Measurements from ENCODE around the gene FAM13A.
A peak's percentile ranks its signal among the peaks of the same experiment; 100 is the strongest.

FAM13A gene

DNA sequence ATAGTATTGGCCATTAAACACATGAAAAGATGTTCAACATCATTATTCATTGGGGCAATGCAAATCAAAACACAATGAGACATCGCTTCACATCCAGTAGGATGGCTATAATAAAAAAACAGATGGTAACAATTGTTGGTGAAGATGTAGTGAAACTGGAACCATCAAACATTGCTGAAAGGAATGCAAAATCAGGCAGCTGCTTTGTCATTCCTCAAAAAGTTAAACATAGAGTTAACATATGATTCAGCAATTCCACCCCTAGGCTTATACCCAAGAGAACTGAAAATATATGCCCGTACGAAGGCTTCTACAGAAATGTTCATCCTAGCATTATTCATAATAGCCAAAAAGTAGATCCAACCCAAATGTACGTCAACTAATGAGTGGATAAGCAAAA is 215.3 kb downstream of the FAM13A start:
- DNase-seq (ENCODE audit: low read depth): no peak

DNA sequence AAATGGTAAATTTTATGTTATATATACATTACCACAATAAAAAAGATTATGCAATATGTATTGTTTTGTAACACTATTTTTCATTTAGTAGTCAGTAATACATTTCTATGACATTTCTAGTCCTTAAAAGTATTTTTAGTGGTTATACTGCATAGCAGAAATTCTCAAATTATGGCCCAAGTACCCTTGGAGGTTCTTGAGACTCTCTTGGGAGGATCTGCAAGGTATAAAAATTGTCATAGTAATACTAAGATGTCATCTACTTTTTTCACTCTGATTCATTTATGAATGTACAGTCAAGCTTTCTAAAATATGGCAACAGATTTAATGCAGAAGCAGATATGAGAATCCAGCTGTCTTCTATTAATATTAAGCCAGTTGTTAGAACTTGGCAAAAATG is 220.8 kb downstream of the FAM13A start:
- no peak for DNase-seq (ENCODE audit: low read depth)

DNA sequence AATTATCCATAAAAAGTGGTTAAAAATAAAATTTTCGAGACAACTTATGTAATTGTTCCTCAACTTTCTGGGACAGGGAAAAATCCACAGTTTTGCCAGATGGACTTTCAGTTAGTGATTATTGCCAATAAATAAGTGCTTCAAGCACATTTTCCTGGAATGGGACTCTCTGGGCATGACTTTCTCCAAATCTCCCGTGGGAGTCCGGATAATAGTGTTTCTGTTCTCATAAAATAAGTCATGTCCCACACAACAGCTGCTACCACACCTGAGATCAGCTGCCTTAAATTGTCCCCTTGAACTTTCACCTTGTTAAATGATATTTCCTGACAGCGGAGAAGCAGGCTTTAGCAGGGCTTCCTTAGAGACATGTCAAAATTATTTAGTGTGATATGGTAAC is 226.0 kb downstream of the FAM13A start:
- DNase-seq (ENCODE audit: low read depth): no peak

DNA sequence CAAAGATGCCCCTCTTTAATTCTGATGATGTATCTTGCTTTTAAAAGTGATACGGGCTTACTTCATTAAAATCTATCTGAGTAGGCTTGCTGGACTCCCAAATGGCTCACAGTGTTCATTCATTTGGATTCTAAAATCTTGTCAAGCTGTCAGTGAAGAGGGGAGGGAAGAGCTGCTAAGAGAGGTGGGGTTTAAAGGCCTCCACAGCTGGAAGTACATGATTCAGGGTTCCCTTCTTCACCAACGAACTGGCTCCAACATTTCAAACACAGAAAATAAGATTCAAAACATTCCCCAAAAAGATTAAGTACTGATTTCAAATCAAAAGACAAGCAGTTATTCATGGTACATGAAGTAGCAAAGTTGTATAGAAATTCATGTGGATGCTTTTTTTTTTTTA is 226.4 kb downstream of the FAM13A start:
- DNase-seq (ENCODE audit: low read depth): no peak

DNA sequence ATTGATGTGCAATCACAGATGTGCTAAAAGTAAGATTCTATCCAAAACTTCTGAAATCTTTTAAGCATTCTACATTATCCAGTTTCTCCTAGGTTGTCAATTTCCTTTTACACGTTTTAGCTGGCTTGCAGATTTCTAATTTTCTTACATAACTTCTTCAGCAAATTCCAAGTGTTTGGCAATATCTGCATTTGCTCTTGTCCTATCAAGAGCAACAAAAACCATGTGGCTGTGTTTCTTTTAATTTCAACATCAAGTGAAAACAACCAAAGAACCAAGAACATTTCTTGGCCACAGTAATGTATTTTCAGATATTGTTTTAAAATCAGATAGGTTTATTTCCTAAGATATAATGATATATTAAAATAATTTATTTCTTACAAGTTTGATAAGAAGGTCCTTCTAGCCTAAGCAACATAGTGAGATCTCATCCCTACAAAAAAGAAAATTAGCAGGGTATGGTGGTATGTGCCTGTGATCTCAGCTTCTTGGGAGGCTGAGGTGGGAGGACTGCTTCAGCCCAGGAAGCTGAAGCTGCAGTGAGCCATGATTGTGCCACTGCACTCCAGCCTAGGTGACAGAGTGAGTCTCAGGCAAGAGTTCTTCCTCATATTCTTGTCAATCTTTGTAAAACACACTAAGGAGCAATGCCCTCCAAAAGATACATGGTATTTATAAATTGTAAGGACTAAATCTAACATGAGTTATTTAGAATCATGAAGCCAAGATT is 228.0 kb downstream of the FAM13A start:
- no peak for DNase-seq (ENCODE audit: low read depth)

DNA sequence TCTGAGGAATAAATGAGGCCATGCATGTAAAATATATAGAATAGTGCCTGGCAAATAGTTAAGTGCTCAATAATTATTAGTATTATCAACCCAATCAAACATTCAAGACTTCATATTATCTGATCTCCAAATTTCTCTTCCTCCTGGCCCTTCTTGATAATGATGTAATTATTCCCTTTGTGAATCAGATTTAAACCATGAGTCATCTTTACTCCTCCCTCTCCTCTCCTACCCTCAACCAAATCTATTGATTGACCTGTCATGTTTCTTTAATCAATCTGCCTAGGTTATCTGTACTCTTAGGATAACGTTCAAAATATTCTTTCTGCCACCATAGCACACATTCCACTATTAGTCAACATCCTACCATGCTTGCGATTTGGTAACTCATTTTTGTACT is 229.5 kb downstream of the FAM13A start:
- no peak for DNase-seq (ENCODE audit: low read depth)

DNA sequence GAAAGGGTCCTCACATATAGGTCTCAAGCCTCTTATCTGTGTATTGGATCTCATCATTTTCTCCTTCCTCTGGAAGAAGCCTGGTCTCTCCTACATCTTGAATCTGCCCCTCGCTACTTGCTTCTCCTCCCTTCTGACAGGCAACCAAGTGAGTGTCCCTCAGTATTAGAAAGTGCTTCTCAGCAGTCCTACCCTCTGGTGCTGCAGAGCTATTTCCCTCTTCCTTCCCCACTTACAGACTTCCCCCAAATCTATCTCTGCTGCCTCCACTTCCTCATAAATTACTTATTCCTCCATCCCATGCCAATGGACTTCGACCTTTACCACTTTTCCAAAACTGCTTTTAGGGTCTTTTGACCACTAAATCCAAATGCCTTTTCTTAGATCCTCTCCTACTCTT is 230.2 kb downstream of the FAM13A start:
- no peak for DNase-seq (ENCODE audit: low read depth)

DNA sequence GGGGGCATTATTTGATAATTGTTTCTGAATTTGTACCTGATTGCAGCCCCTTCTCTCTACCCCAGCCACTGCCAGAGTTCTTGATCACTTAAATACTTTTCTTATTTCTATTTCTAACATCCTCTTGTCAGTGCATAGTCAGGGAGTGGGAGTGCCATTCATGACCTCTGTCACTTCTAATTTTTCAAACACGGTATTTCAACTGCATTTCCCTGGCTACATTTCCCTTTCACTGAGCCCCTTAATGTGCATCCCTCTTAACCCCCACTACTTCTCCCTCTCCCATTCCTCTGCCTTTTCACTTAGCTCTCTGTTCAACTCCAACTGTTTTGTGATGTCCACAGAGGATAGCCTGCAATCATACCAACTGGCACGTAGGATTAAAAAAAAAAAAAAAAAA is 231.1 kb downstream of the FAM13A start:
- no peak for DNase-seq (ENCODE audit: low read depth)

DNA sequence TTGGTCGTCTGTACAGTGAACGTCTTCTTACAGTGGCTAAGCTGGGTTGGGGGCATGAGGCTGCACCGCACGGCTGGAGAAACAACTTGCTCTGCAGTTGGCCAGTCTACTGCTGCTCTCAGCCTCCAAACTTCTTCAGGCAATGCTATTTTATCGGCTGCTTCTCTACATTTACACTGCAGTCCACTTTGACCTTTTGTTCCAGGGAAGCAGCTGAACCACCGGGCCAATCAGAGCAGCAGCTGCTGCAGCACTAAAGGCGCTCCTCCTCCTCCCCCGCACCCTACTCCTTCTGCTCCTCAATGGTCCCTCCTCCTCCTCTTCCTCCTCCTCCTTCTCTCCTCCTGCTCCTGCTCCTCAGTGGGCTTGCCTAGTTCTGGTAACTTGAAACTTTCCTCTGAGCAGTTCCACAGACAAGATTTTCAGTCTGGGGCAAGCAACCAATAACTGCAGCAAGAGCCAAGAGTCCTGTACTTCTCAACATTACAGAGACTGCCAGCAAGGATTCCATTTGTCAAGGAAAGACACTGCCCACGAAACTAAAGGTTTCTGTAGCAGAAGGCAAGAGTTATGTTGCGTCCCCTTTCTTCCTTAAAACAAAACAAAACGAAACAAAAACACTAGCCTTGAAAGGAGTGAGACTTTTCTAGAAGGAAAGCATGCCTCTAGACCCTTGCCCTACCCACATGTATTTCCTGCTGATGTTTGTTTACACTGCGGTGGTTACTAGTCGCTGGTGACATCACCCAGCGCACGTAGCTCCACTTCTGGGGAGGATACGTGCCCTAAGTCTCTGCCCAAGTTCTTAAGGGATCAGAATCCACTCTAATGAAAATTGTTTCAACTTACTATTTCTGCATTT is 233.7 kb downstream of the FAM13A start:
- peak; percentile 19 for DNase-seq (ENCODE audit: low read depth)

DNA sequence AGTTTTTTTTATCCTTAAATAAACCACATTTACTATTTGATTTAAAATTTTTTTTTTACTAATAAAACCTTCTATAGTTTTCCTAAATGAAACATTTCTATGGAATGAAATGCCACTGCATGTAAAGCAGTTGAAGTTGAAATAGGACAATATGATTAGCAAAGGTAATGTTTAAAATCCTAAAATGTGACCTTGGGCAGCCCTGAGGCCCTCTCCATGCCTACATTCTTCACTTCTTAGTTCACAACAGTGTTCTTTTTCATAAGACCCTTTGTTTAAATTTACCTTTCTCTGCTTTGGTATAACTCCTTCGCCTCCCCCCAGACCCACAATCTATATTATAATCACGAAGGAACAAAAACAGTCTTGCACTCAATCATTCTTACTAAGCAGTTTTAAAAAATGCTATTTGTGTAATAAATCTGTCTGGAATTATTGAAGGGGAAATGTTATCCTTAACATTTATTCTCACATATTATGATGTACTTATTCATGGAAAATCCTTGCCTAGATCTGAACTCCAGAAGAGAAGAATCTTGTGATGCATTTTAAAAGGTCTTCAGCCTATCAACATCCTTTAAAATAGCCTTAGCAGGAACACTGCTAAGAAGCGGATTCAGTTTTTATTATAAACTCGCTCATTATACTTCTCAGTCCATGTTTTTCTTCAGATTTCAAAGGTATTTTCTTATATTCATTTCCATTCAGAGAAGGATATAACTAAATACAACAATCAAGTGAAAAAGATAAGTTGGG is 234.8 kb downstream of the FAM13A start:
- no peak for DNase-seq (ENCODE audit: low read depth)

DNA sequence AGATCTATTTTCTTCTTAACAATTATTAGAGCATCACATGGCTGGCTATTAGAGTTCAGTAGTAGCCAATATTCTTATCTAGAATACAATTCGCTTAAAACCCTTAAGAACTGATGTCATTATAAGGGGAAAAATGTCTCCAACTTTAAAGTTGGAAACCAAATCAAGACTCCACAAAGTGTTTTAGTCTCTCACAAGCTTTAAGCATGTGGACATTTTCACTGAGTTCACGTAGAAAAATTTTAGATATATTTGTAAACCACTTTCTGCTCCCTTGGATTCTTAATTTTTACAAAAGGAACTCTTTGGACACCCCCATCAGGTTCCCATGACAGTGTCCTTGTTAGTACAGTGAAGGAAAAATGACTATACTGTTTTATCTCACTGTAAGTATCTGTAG is 235.5 kb downstream of the FAM13A start:
- no peak for DNase-seq (ENCODE audit: low read depth)

DNA sequence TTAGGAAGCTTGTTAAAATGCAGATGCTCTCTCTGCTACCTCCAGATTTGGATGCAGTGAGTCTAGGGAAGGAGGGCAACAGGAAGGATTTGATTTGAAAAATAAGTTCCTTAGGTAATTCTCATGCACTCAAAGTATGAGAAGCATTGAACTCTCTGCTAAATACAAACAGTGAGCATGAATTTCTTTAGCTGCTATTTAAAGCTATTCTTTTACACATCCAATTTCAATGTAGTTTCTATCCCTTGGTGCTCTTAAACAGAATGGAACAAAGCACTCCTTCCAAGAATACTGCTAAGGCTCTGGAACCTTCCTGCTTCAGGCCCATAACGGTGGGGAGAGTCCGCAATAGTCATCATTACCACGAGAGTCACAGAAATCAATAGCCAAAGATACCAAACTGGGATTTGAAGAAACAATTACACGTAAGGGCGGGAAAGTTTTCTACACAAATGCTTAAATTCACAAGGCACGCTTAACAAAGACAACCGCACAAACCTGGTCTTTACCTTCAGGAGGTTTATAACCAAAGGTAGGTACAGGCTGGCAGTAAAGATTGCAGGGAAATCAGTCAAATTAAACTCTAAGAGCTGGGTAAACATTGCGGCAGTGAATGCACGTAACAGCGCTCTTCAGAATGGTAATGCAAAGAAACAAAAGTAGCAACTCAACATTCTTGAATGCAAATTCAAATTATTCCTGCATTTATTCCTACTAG is 236.1 kb downstream of the FAM13A start:
- no peak for DNase-seq (ENCODE audit: low read depth)

DNA sequence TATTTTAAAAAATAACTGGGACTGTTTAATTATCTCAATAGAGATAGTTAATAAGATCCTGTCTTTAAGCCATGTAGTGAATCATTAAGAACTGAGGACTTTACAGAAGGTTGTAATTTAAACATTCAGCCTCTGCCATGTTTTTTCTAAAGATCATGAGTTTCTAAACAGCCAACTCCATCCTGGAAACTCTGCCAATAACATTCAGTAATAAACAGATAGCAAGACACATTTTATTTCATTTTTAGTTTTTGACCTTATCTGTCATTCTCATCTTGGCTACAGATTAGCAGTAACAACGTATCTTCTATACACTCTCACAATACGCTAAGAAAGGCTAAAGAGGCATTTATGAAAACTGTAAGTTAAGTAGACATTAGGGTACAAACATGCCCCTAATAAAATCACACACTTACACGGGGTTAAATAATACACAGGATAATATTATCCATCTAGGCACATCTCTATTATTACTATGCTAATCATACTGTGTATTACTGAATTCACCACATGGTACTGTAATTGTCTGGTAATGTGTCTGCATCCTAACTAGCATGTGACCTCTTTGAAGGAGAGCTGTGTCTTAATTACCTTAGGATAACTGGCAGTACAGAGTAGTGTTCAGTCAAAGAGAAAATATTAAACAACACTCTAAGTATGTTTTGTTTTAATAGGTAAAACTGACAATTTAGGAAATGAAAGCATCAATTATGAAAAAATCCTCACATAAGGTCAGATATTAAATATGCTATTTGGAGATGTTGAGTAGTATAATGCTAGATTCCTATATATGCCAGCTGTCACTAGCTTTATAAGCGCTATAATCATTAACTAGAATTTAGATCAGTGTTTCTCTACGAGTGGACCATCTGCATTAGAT is 236.9 kb downstream of the FAM13A start:
- DNase-seq (ENCODE audit: low read depth): no peak

DNA sequence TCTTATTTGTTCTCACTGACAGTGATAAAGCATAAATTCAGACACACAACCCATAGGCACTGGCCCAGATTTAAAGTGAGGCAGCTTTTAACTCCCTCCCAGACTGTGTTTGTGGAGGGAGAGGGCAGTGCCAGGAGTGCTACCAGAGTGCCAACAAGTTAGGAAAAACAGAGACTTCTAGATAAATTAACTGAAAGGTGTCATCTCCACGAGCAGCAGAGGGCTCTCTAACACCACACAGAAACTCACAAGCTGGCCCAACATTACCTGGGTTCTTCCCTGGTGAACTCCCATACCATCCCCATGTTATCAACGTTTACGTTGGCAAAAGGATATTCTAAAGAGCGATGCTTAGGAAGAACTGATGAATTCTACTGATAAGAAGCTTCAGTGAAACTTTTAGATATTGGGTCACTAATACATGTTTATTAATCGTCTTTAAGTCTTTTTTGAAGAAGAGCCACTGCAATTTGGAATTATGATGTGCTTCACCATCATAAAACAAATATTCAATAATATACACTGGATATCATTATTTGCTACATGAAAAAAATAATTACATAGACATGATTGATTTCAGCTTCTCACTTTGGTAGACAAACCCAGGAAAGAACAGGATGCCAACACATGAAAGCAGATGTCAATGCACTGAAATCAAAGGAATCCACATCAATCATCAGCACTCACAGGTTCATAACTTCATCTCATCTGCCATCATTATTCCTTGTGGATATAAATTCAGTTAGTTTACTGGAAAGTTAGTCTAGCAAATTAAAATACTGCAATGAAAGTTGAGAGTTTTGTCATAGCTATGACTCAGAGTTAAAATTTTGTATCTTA is 238.1 kb downstream of the FAM13A start:
- DNase-seq (ENCODE audit: low read depth): no peak

DNA sequence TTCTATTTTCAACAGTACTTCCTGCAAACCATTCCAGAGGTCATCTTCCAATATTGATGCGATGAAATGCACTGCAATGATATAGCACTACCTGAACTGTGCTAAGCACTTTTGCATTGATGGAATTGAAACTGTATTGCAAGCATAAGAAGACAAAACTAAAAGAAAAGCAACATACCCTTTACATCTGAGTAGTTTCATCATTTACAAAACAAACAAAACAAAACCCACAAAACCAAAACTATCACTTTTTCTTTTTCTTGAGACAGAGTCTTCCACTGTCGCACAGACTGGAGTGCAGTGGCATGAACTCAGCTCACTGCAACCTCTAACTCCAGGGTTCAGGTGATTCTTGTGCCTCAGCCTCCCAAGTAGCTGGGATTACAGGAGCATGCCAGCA is 239.2 kb downstream of the FAM13A start:
- no peak for DNase-seq (ENCODE audit: low read depth)

DNA sequence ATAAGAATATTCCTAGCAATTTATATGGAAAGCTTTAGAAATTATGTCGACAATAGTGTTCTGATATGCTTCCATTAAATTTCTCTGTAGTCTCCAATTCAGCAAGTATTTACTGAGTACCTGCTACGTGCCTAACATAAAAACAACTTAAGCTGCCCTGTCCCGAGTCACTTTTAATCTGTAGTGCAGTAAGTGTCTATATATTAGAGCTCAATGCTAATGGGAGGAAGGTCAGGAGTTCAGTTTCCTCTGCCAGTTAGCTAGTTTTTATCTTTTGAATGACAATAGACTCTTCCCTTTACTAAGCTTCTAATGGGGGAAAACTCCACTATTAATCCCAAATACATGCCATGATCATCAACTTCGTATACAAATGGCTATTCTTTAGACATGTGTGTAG is 240.6 kb downstream of the FAM13A start:
- DNase-seq (ENCODE audit: low read depth): no peak

DNA sequence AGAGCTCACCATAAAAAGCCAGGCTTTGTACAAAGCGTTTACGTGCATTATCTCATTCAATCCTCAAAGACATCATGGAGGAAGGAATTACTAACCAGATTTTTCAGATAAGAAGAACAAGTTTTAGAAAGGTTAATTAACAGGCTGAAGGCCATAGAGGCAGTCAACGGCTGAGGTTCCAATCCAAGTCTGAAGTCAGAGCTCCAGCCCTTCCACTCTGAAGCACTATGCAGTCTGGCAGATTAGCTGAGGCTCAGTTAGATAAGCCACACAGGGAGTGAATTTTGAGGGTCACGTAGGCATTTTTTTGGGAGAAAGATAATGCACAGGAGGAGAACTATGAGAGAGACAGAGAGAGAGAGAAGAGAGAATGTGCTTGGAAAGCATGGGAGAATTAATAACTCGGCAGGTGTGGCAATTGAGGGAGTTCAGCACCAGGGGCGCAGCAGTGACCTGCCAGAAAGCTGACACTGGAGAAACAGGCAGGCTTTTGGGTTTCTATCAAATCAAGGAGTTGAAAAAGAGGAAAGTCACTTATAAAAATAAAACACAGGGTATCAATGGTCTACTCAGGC is 242.9 kb downstream of the FAM13A start:
- no peak for DNase-seq (ENCODE audit: low read depth)

DNA sequence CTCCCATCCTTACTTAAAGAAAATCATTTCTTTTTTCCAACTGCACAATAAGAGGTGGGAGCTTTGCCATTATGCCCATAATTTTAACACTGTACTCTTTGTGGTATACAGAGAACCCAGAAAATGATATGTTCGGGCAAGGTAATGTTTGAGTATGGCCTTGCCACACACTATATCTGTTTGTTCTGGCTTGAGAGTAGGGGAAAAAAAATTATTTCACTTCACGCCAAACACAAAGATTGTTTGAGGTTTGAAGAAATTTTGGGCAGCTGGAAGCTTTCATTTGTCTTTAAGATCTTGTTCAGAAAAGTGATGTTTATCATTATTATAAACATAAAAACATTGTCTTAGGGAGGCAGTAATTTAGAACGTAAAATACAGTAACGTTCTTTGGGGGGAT is 244.0 kb downstream of the FAM13A start:
- DNase-seq (ENCODE audit: low read depth): no peak

DNA sequence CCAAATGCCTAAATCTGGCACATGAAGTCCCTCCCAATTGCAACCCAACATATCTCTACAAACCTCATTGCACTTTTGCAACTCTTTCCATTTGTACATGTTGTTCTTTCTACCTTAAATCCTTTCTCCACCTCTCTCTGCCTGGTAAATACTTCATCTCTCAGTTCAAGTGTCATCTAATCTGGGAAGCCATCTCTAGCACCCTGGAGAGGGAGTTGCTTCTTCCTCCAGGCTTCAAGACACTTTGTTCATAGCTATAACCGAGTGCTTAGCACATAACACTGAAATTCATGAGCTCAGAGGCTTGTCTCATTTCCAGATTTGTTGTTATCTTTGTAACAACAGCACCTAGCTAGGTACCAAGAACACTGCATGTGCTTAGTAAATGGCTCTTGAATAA is 244.6 kb downstream of the FAM13A start:
- DNase-seq (ENCODE audit: low read depth): no peak

DNA sequence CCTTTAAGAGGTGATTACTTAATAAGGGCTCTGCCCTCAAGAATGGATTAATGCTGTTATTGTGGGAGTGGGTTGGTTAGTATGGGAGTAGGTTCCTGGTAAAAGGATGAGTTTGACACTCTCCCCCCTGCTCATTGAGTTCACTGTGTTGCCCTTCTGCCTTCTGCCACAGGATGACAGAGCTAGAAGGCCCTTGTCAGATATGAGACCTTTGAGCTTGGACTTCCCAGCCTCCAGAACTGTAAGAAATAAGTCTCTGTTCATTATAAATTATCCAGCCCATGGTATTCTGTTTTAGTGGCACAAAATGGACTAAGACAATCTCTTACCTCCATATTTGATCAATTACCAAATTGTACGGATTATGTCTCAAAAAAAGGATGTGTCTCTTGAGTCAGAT is 245.1 kb downstream of the FAM13A start:
- DNase-seq (ENCODE audit: low read depth): no peak
